ENCODE measurements around the gene SLC39A11. TPM values are rescaled to one million over a fixed set of nuclear protein-coding genes. Genes with fewer than 3 reads are reported as not detected.

SLC39A11 gene
- total RNA-seq, 1 experiment from 2014 or later = 18.9 TPM

GRCh38 chr17:72602517-72603419, 489.7 kb downstream of the SLC39A11 start:
- ChIA-PET CTCF (interaction anchor here (0.8 to 2.7 kb wide), 12 partner anchors 9 to 350 kb away, joined by 3 to 23 read pairs (median 6); no protein-coding TSS in a partner anchor), POLR2A (interaction anchor here (0.7 to 1.5 kb wide), 3 partner anchors 10 to 11 kb away, joined by 3 to 4 read pairs (median 3); no protein-coding TSS in a partner anchor)
- DNase-seq (ENCODE audit: low spot score) (peak; percentile 48), ATAC-seq (peak; percentile 93)
- peaks cover 32% of the 10 kb centered on the region for H3K4me1 Mint-ChIP-seq
- peaks cover 4% of the 10 kb centered on the region for H3K9me3 Mint-ChIP-seq
- no peaks in the 10 kb centered on the region for H3K36me3 Mint-ChIP-seq
- H3K4me3 Mint-ChIP-seq = peak overlapping the region; percentile 42
- H3K27me3 Mint-ChIP-seq (ENCODE audit: low read depth) = peaks cover 16% of the 10 kb centered on the region
- no peak overlapping the region for H3K27ac Mint-ChIP-seq
- TF ChIP-seq ZNF396 (CRISPR knock-in tag; IDR thresholded peaks at IDR 0.05; ENCODE audit: borderline replicate concordance) (no peak), USF2 (CRISPR knock-in tag; IDR thresholded peaks at IDR 0.05) (peak; percentile 40; the same call in 1 of the 2 replicates), AFF4 (CRISPR knock-in tag; IDR thresholded peaks at IDR 0.05; ENCODE audit: borderline replicate concordance) (0 out of 2 replicates have a peak, but pooled peaks have one; percentile 22), IRF1 (CRISPR knock-in tag; IDR thresholded peaks at IDR 0.05) (no peak), CREB1 (CRISPR knock-in tag; IDR thresholded peaks at IDR 0.05) (peak; percentile 46; the same call in 1 of the 2 replicates), ETV6 (CRISPR knock-in tag; IDR thresholded peaks at IDR 0.05) (0 out of 2 replicates have a peak, but pooled peaks have one; percentile 18), TEAD1 (CRISPR knock-in tag; IDR thresholded peaks at IDR 0.05) (peak; percentile 39; the same call in 1 of the 2 replicates)
- TF ChIP-seq, protein P1, sequence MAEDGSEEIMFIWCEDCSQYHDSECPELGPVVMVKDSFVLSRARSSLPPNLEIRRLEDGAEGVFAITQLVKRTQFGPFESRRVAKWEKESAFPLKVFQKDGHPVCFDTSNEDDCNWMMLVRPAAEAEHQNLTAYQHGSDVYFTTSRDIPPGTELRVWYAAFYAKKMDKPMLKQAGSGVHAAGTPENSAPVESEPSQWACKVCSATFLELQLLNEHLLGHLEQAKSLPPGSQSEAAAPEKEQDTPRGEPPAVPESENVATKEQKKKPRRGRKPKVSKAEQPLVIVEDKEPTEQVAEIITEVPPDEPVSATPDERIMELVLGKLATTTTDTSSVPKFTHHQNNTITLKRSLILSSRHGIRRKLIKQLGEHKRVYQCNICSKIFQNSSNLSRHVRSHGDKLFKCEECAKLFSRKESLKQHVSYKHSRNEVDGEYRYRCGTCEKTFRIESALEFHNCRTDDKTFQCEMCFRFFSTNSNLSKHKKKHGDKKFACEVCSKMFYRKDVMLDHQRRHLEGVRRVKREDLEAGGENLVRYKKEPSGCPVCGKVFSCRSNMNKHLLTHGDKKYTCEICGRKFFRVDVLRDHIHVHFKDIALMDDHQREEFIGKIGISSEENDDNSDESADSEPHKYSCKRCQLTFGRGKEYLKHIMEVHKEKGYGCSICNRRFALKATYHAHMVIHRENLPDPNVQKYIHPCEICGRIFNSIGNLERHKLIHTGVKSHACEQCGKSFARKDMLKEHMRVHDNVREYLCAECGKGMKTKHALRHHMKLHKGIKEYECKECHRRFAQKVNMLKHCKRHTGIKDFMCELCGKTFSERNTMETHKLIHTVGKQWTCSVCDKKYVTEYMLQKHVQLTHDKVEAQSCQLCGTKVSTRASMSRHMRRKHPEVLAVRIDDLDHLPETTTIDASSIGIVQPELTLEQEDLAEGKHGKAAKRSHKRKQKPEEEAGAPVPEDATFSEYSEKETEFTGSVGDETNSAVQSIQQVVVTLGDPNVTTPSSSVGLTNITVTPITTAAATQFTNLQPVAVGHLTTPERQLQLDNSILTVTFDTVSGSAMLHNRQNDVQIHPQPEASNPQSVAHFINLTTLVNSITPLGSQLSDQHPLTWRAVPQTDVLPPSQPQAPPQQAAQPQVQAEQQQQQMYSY (CRISPR knock-in tag; IDR thresholded peaks at IDR 0.05) = peak; percentile 70
- TF ChIP-seq, protein P2, sequence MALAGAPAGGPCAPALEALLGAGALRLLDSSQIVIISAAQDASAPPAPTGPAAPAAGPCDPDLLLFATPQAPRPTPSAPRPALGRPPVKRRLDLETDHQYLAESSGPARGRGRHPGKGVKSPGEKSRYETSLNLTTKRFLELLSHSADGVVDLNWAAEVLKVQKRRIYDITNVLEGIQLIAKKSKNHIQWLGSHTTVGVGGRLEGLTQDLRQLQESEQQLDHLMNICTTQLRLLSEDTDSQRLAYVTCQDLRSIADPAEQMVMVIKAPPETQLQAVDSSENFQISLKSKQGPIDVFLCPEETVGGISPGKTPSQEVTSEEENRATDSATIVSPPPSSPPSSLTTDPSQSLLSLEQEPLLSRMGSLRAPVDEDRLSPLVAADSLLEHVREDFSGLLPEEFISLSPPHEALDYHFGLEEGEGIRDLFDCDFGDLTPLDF (CRISPR knock-in tag; IDR thresholded peaks at IDR 0.05) = 0 out of 2 replicates have a peak, but pooled peaks have one; percentile 33
- TF ChIP-seq, protein P3, sequence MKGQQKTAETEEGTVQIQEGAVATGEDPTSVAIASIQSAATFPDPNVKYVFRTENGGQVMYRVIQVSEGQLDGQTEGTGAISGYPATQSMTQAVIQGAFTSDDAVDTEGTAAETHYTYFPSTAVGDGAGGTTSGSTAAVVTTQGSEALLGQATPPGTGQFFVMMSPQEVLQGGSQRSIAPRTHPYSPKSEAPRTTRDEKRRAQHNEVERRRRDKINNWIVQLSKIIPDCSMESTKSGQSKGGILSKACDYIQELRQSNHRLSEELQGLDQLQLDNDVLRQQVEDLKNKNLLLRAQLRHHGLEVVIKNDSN (CRISPR knock-in tag; IDR thresholded peaks at IDR 0.05) = 0 out of 2 replicates have a peak, but pooled peaks have one; percentile 14

- ATAC-seq = no peak
- no peak overlapping the region for H3K27ac Mint-ChIP-seq
- ChIA-PET CTCF (interaction anchor here (0.9 kb wide), 1 partner anchor 44 kb away, joined by 3 read pairs; no protein-coding TSS in a partner anchor), POLR2A (no interaction called here)
- peaks cover 16% of the 10 kb centered on the region for H3K27me3 Mint-ChIP-seq (ENCODE audit: low read depth)
- no peak overlapping the region for H3K4me3 Mint-ChIP-seq
- no peaks in the 10 kb centered on the region for H3K9me3 Mint-ChIP-seq
- no peaks in the 10 kb centered on the region for H3K36me3 Mint-ChIP-seq
- DNase-seq (ENCODE audit: low spot score) = no peak
- H3K4me1 Mint-ChIP-seq = peaks cover 32% of the 10 kb centered on the region
- TF ChIP-seq ZNF138 (CRISPR knock-in tag; conservative IDR thresholded peaks at IDR 0.05) = no peak
- TF ChIP-seq, protein P4, sequence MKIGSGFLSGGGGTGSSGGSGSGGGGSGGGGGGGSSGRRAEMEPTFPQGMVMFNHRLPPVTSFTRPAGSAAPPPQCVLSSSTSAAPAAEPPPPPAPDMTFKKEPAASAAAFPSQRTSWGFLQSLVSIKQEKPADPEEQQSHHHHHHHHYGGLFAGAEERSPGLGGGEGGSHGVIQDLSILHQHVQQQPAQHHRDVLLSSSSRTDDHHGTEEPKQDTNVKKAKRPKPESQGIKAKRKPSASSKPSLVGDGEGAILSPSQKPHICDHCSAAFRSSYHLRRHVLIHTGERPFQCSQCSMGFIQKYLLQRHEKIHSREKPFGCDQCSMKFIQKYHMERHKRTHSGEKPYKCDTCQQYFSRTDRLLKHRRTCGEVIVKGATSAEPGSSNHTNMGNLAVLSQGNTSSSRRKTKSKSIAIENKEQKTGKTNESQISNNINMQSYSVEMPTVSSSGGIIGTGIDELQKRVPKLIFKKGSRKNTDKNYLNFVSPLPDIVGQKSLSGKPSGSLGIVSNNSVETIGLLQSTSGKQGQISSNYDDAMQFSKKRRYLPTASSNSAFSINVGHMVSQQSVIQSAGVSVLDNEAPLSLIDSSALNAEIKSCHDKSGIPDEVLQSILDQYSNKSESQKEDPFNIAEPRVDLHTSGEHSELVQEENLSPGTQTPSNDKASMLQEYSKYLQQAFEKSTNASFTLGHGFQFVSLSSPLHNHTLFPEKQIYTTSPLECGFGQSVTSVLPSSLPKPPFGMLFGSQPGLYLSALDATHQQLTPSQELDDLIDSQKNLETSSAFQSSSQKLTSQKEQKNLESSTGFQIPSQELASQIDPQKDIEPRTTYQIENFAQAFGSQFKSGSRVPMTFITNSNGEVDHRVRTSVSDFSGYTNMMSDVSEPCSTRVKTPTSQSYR (CRISPR knock-in tag; IDR thresholded peaks at IDR 0.05) = no peak
- no peak for TF ChIP-seq ZNF671 (CRISPR knock-in tag; IDR thresholded peaks at IDR 0.05)
- no peak for TF ChIP-seq ERG (CRISPR knock-in tag; IDR thresholded peaks at IDR 0.05)
- no peak for TF ChIP-seq TEAD1 (CRISPR knock-in tag; IDR thresholded peaks at IDR 0.05)
- TF ChIP-seq SP1 (CRISPR knock-in tag; conservative IDR thresholded peaks at IDR 0.05) = no peak
- TF ChIP-seq ZNF423 (CRISPR knock-in tag; IDR thresholded peaks at IDR 0.05) = no peak
- TF ChIP-seq KAT7 (CRISPR knock-in tag; IDR thresholded peaks at IDR 0.05; ENCODE audit: borderline replicate concordance) = no peak
Observed at GRCh38 chr17:72600934-72601333, 491.6 kb downstream of the SLC39A11 start.
